HEK293 (cell line): Measurements from ENCODE around the gene PRR5.

Experiments
- ZNF404 ChIP-seq: fragments of 450-650 bp; formaldehyde crosslinking; IDR thresholded peaks from 2 replicates; pipeline ENCODE4 v1.5.1; 2017; ENCODE audit warnings: missing biosample characterization, missing genetic modification characterization
- ZNF561 ChIP-seq: fragments of 450-650 bp; IDR thresholded peaks from 2 replicates; pipeline ENCODE4 v1.5.1; 2018; ENCODE audit warnings: missing biosample characterization, missing genetic modification characterization, borderline replicate concordance
- TF ChIP-seq, protein P1 (sequence below): fragments of 450-650 bp; formaldehyde crosslinking; IDR thresholded peaks from 2 replicates; pipeline ENCODE4 v1.5.1; 2016; ENCODE audit warnings: missing biosample characterization, missing genetic modification characterization
- TF ChIP-seq, protein P2 (sequence below): fragments of 450-650 bp; formaldehyde crosslinking; IDR thresholded peaks from 2 replicates; pipeline ENCODE4 v1.5.1; 2017; ENCODE audit warnings: missing biosample characterization, missing genetic modification characterization
- TF ChIP-seq, protein P3 (sequence below): sonication (generic); formaldehyde crosslinking; IDR thresholded peaks from 2 replicates; pipeline ENCODE4 v1.8.1; 2022; ENCODE audit warnings: mild to moderate bottlenecking, moderate library complexity, missing genetic modification reagents

DNA sequence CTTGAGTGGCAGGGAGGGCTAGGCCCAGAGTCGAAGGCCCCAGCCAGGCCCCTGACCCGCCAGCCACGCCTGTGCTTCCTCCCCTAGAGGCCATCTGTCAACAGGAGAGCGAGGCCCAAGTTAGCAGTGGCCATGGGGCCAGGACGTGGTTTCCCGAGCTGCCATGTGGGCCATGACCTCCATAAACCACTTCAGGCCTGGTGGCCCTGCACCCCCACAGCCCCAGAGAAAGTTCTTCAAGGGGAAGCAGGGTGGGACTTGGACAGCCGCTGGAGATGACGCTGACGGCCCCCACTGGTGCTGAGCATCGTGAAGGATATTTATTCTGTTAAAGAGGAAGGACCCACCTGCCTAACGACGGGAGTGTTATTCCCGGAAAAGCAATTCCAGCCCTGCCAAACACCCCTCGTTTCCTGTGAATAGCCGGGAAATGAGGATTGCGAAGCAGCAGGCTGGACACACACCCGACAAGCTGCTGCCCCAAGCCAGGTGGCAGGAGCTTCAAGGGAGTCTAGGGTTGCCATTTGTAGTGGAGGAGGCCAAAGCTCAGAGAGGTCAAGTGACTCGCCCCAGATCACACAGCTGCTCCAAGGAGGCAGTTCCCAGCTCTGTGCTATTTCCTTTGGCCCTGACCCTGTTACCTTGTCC lies 12.8 kb downstream of the PRR5 start:
- TF ChIP-seq, protein P1, sequence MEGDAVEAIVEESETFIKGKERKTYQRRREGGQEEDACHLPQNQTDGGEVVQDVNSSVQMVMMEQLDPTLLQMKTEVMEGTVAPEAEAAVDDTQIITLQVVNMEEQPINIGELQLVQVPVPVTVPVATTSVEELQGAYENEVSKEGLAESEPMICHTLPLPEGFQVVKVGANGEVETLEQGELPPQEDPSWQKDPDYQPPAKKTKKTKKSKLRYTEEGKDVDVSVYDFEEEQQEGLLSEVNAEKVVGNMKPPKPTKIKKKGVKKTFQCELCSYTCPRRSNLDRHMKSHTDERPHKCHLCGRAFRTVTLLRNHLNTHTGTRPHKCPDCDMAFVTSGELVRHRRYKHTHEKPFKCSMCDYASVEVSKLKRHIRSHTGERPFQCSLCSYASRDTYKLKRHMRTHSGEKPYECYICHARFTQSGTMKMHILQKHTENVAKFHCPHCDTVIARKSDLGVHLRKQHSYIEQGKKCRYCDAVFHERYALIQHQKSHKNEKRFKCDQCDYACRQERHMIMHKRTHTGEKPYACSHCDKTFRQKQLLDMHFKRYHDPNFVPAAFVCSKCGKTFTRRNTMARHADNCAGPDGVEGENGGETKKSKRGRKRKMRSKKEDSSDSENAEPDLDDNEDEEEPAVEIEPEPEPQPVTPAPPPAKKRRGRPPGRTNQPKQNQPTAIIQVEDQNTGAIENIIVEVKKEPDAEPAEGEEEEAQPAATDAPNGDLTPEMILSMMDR: no peak
- TF ChIP-seq, protein P2, sequence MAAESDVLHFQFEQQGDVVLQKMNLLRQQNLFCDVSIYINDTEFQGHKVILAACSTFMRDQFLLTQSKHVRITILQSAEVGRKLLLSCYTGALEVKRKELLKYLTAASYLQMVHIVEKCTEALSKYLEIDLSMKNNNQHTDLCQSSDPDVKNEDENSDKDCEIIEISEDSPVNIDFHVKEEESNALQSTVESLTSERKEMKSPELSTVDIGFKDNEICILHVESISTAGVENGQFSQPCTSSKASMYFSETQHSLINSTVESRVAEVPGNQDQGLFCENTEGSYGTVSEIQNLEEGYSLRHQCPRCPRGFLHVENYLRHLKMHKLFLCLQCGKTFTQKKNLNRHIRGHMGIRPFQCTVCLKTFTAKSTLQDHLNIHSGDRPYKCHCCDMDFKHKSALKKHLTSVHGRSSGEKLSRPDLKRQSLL (tag by site-specific recombination): no peak
- TF ChIP-seq, protein P3, sequence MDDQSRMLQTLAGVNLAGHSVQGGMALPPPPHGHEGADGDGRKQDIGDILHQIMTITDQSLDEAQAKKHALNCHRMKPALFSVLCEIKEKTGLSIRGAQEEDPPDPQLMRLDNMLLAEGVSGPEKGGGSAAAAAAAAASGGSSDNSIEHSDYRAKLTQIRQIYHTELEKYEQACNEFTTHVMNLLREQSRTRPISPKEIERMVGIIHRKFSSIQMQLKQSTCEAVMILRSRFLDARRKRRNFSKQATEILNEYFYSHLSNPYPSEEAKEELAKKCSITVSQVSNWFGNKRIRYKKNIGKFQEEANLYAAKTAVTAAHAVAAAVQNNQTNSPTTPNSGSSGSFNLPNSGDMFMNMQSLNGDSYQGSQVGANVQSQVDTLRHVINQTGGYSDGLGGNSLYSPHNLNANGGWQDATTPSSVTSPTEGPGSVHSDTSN (CRISPR knock-in tag): no peak
- TF ChIP-seq ZNF404 (tag by site-specific recombination): no peak
- no peak for TF ChIP-seq ZNF561
